B cell (primary cell): Measurements from ENCODE around the gene C1orf52. TPM values are rescaled to one million over a fixed set of nuclear protein-coding genes. Genes with fewer than 3 reads are reported as not detected.

Experiments
- ATAC-seq: fragments of 200-7000 bp; cut with Tn5 transposase; one replicate; pipeline ENCODE4 v1.10.0; 2021; ENCODE audit warnings: low read depth, mild to moderate bottlenecking, moderate number of reproducible peaks, moderate library complexity
- CTCF ChIA-PET: fragments of 350-600 bp; sonication (Branson Sonifier 250); formaldehyde crosslinking; loops from one replicate; lab custom pipeline; 2021; ENCODE audit warnings: antibody characterized with exemption, inconsistent platforms; lab: Charles Lee
- POLR2A ChIA-PET: fragments of 350-600 bp; sonication (Branson Sonifier 250); formaldehyde crosslinking; loops from one replicate; lab custom pipeline; 2021; ENCODE audit warnings: antibody characterized with exemption; lab: Charles Lee
- DNase-seq: peaks from one replicate; pipeline ENCODE4 v3.0.0; 2013
- H2AFZ ChIP-seq: 2 replicates; pipeline ENCODE4 v1.6.1; 2012; ENCODE audit warnings: mild to moderate bottlenecking, low read depth, low read length; ENCODE audit not compliant: insufficient read depth, poor library complexity, severe bottlenecking
- H3K27ac ChIP-seq, 2 donors: 1 replicate in 1 of 2; 2 replicates in 1 of 2; pipeline ENCODE4 v1.5.1; 2012 to 2013; ENCODE audit warnings: low read length in 2 of 2, mild to moderate bottlenecking in 2 of 2, moderate library complexity in 1 of 2
- H3K27me3 ChIP-seq, 4 experiments: fragments of 200-600 bp in 1 of 4; sonication (generic) in 1 of 4; replicated peaks in 1 of 4; 1 replicate in 2 of 4; 2 replicates in 2 of 4; pipeline versions ENCODE4 v1.6.1 to v1.7.0; 2013 to 2016; ENCODE audit warnings: low read length in 3 of 4, mild to moderate bottlenecking in 2 of 4, mixed read lengths in 1 of 4, moderate library complexity in 1 of 4; ENCODE audit not compliant: insufficient read depth in 4 of 4, control insufficient read depth in 3 of 4; ENCODE audit errors: control extremely low read depth in 1 of 4
- H3K36me3 ChIP-seq, 2 experiments: replicated peaks in 1 of 2; 1 replicate in 1 of 2; 2 replicates in 1 of 2; pipeline versions ENCODE4 v1.6.1 to v1.7.1; 2013; ENCODE audit warnings: low read length in 1 of 2; ENCODE audit not compliant: insufficient read depth in 2 of 2, control insufficient read depth in 1 of 2; ENCODE audit errors: control extremely low read depth in 1 of 2, extremely low read depth in 1 of 2
- H3K4me1 ChIP-seq, 2 donors: fragments of 200-600 bp in 1 of 2; sonication (generic) in 1 of 2; 1 replicate in 1 of 2; 2 replicates in 1 of 2; pipeline versions ENCODE4 v1.5.1 to v1.6.1; 2013 to 2017; ENCODE audit warnings: low read length in 2 of 2; ENCODE audit not compliant: control insufficient read depth in 2 of 2, insufficient read depth in 2 of 2
- H3K4me2 ChIP-seq: replicated peaks from 2 replicates; pipeline ENCODE3; 2012; ENCODE audit warnings: mild to moderate bottlenecking, low read depth, low read length; ENCODE audit not compliant: poor library complexity, severe bottlenecking
- H3K4me3 ChIP-seq, 5 experiments: fragments of 200-600 bp in 1 of 5; sonication (generic) in 1 of 5; 1 replicate in 3 of 5; 2 replicates in 2 of 5; pipeline versions ENCODE4 v1.5.1 to v1.7.0; 2011 to 2016; ENCODE audit warnings: low read length in 4 of 5, mild to moderate bottlenecking in 4 of 5, low read depth in 2 of 5, control low read depth in 1 of 5, moderate library complexity in 1 of 5; ENCODE audit not compliant: insufficient read depth in 1 of 5; ENCODE audit errors: control extremely low read depth in 1 of 5, extremely low read depth in 1 of 5
- H3K79me2 ChIP-seq: fragments of 200-600 bp; sonication (generic); one replicate; pipeline ENCODE4 v1.6.0; 2016; ENCODE audit warnings: low read length; ENCODE audit not compliant: control insufficient read depth, insufficient read depth
- H3K9ac ChIP-seq: fragments of 200-600 bp; sonication (generic); 2 replicates; pipeline ENCODE4 v1.6.1; 2017; ENCODE audit warnings: mild to moderate bottlenecking, low read length, moderate library complexity
- H3K9me3 ChIP-seq, 3 donors: one replicate each; pipeline versions ENCODE4 v1.6.1 to v1.7.1; 2013; ENCODE audit warnings: low read length in 2 of 3; ENCODE audit not compliant: control insufficient read depth in 2 of 3, insufficient read depth in 1 of 3; ENCODE audit errors: control extremely low read depth in 1 of 3
- H4K20me1 ChIP-seq: 2 replicates; pipeline ENCODE4 v1.6.0; 2012; ENCODE audit warnings: mild to moderate bottlenecking, low read length; ENCODE audit not compliant: insufficient read depth, control insufficient read depth, poor library complexity, severe bottlenecking
- H3K27ac Mint-ChIP-seq: one replicate; pipeline ENCODE4 v1.8.0; 2021; ENCODE audit warnings: mixed read lengths
- H3K27me3 Mint-ChIP-seq: one replicate; pipeline ENCODE4 v1.8.0; 2021; ENCODE audit warnings: mixed read lengths
- H3K4me1 Mint-ChIP-seq: one replicate; pipeline ENCODE4 v1.8.0; 2021; ENCODE audit warnings: mixed read lengths
- H3K4me3 Mint-ChIP-seq: one replicate; pipeline ENCODE4 v1.8.0; 2021; ENCODE audit warnings: mixed read lengths
- H3K9me3 Mint-ChIP-seq: one replicate; pipeline ENCODE4 v1.8.0; 2022; ENCODE audit warnings: mixed read lengths; ENCODE audit not compliant: insufficient read depth
- CTCF ChIP-seq: fragments of 200-600 bp; IDR thresholded peaks from one replicate; pipeline ENCODE4 v1.8.0; 2022; ENCODE audit warnings: antibody characterized with exemption, mild to moderate bottlenecking
- EZH2 ChIP-seq: IDR thresholded peaks from 2 replicates; pipeline ENCODE4 v1.6.1; 2012; ENCODE audit warnings: borderline replicate concordance, low read depth, mild to moderate bottlenecking, moderate library complexity, low read length; ENCODE audit not compliant: insufficient read depth, poor library complexity, severe bottlenecking
- WGBS: methylation state at CpG from one replicate; pipeline ENCODE4 v1.1.5; 2013; ENCODE audit warnings: missing lambda C conversion rate; ENCODE audit not compliant: insufficient coverage; 5-methylcytosine and 5-hydroxymethylcytosine counted together
- intact Hi-C: fragments of 100-400 bp; cut with micrococcal nuclease; formaldehyde crosslinking; loops from one replicate; pipeline ENCODE4 v1.10.0; 2022
- polyA plus RNA-seq: library from polyadenylated mRNA; depleted of rRNA; stranded (reverse); fragments of >200 nt; gene quantifications from 2 replicates; pipeline ENCODE4 v1.2.3, GENCODE V29; 2012
- total RNA-seq, 2 donors: library from RNA; stranded (reverse); fragments of 120-200 nt in 1 of 2; gene quantifications; 1 replicate in 1 of 2; 2 replicates in 1 of 2; pipeline versions ENCODE4 v1.2.3 to v1.2.4, GENCODE V29; 2013 to 2022

Gene C1orf52
- total and polyA plus RNA-seq, 2 donors (not counting 1 experiment from before 2014, with no cell fraction given) = 29.9 to 45.3 TPM

DNA sequence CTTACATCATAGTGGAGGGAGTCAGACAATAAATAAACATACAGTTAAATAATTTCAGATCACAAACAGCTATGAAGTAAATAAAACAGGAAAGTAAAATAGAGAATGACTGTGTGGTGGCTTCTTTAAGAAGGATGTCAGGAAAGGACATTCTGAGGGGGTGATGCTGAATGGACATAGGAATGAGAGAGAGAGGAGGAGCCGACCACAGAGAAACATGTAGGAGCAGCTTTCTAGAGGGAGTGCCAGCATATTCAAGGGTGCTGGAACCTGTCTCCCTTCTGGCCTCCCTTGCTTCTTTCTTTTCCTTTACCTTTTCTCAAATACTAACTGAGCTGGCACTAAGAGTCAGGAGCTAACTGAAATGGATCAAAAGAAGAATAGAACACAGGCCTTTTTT, 37.5 kb upstream of the C1orf52 start:
- H3K9ac ChIP-seq = no peak overlapping the region
- TF ChIP-seq CTCF (no peak), EZH2 (no peak)

DNA sequence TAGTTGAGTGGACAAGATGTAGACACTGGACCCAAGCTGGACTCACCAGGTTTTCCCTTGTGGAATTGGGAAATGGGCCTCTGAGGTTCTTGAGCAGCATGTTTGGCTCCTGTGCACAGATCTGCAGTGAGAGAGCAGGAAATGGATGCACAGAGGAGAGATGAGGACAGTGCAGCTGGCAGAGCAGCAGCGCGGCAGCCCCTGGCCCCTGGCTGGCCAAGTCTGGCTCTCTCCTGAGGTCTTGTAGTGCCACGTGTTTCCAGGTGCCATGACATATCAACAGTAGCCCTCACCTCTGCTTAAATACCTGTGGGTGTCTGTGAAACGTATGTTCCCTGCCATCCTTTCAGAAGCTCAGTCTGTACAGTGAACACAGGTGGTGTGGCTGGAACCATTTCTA, 36.2 kb upstream of the C1orf52 start:
- peak overlapping the region; percentile 7 for H3K27ac Mint-ChIP-seq

More for the DNA sequence above, 37.5 kb upstream of the C1orf52 start:
- no peaks in the 10 kb centered on the region for H3K27me3 ChIP-seq
- peaks cover 26% of the 10 kb centered on the region for H3K4me1 Mint-ChIP-seq
- no peaks in the 10 kb centered on the region for H4K20me1 ChIP-seq
- ChIA-PET CTCF (interaction anchor here (0.8 to 2.8 kb wide), 5 partner anchors 9 to 352 kb away, joined by 3 to 19 read pairs (median 4); partner anchors contain the start of gene BCL10), POLR2A (interaction anchor here (0.6 to 1.7 kb wide), 3 partner anchors 12 to 72 kb away, joined by 3 to 9 read pairs (median 5); partner anchors contain the start of gene BCL10)
- no peaks in the 10 kb centered on the region for H3K9me3 ChIP-seq
- no peak for DNase-seq
- no peaks in the 10 kb centered on the region for H3K27me3 Mint-ChIP-seq
- no peaks in the 10 kb centered on the region for H3K9me3 Mint-ChIP-seq
- no peak overlapping the region for H3K4me3 Mint-ChIP-seq
- H3K4me3 ChIP-seq = no peak overlapping the region
- peak overlapping the region; percentile 1 for H3K27ac Mint-ChIP-seq
- H3K4me1 ChIP-seq = peaks cover 19 to 28% of the 10 kb centered on the region in 2 donors
- WGBS = no CpG with 5 or more reads among the region's 1 CpG
- no peak overlapping the region for H2AFZ ChIP-seq
- ATAC-seq = no peak
- H3K4me2 ChIP-seq = no peak overlapping the region
- intact Hi-C loops = no loop called here
- no peak overlapping the region for H3K27ac ChIP-seq
- H3K36me3 ChIP-seq = no peaks in the 10 kb centered on the region
- H3K79me2 ChIP-seq = no peaks in the 10 kb centered on the region

More for the DNA sequence above, 36.2 kb upstream of the C1orf52 start:
- no peak overlapping the region for H3K27ac ChIP-seq
- intact Hi-C loops = no loop called here
- no peak overlapping the region for H2AFZ ChIP-seq
- H3K4me1 Mint-ChIP-seq = peaks cover 30% of the 10 kb centered on the region
- H3K4me3 Mint-ChIP-seq = no peak overlapping the region
- ChIA-PET POLR2A (interaction anchor here (1.0 to 1.1 kb wide), 2 partner anchors 11 to 19 kb away, joined by 3 read pairs; partner anchors contain the start of gene BCL10), CTCF (interaction anchor here (1.1 to 1.2 kb wide), 2 partner anchors 9 to 13 kb away, joined by 3 read pairs; no protein-coding TSS in a partner anchor)
- 88% methylated on average over 4 of the region's 4 CpGs for WGBS
- no peak for TF ChIP-seq CTCF
- no peak for TF ChIP-seq EZH2
- no peak overlapping the region for H3K4me3 ChIP-seq
- H3K79me2 ChIP-seq = peaks cover 3% of the 10 kb centered on the region
- no peaks in the 10 kb centered on the region for H3K27me3 ChIP-seq
- H3K4me2 ChIP-seq = no peak overlapping the region
- H3K4me1 ChIP-seq = peaks cover 26 to 40% of the 10 kb centered on the region in 2 donors
- no peak for ATAC-seq
- H3K9me3 Mint-ChIP-seq = no peaks in the 10 kb centered on the region
- H3K36me3 ChIP-seq = no peaks in the 10 kb centered on the region
- H3K9ac ChIP-seq = no peak overlapping the region
- no peak for DNase-seq
- no peaks in the 10 kb centered on the region for H3K27me3 Mint-ChIP-seq
- H3K9me3 ChIP-seq = no peaks in the 10 kb centered on the region
- no peaks in the 10 kb centered on the region for H4K20me1 ChIP-seq
